OCI-LY3 (cell line): ENCODE measurements around the gene NDUFAF5.

Source experiments
- CTCF ChIP-seq: fragments of 200-600, 300-600 bp; sonication (generic); IDR thresholded peaks from 2 replicates; pipeline ENCODE4 v1.5.1; 2014; ENCODE audit warnings: antibody characterized with exemption, low read length, low read depth
- EZH2phosphoT487 ChIP-seq: fragments of 200-600 bp; shearing (Covaris generic); IDR thresholded peaks from 2 replicates; pipeline ENCODE4 v1.6.1; 2018; ENCODE audit warnings: antibody characterized with exemption, mixed run types, low read depth

- no peak for TF ChIP-seq CTCF
- TF ChIP-seq EZH2phosphoT487: no peak
Observed at GRCh38 chr20:13824459-13824858, 39.6 kb downstream of the NDUFAF5 start.
